Measurements from ENCODE around the gene MTAP.

DNA sequence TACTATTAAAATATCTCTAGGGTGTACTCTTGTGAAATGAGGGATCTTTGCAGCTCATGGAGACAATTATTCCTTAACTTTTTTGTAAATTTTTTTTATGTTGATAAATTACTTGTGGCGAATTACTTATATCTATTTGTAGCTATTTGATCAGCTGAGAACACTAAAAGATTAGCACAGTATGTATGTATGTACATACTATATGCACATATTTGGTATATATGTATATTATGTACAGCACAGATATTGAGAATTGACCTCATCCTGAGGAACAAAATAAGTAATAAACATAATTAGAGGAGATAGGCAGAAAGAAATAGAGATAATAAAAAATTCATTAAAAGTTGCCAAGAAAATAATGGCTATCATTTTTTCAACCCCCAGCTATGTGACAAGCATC, 180.0 kb downstream of the MTAP start:
- TF ChIP-seq, protein P1, sequence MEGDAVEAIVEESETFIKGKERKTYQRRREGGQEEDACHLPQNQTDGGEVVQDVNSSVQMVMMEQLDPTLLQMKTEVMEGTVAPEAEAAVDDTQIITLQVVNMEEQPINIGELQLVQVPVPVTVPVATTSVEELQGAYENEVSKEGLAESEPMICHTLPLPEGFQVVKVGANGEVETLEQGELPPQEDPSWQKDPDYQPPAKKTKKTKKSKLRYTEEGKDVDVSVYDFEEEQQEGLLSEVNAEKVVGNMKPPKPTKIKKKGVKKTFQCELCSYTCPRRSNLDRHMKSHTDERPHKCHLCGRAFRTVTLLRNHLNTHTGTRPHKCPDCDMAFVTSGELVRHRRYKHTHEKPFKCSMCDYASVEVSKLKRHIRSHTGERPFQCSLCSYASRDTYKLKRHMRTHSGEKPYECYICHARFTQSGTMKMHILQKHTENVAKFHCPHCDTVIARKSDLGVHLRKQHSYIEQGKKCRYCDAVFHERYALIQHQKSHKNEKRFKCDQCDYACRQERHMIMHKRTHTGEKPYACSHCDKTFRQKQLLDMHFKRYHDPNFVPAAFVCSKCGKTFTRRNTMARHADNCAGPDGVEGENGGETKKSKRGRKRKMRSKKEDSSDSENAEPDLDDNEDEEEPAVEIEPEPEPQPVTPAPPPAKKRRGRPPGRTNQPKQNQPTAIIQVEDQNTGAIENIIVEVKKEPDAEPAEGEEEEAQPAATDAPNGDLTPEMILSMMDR (IDR thresholded peaks at IDR 0.05; ENCODE audit: poor library complexity, severe bottlenecking), result no peak
- TF ChIP-seq EZH2 (IDR thresholded peaks at IDR 0.05; ENCODE audit: borderline replicate concordance, insufficient read depth, low read length, poor library complexity, severe bottlenecking), result no peak

All from neural cell (in vitro differentiated cells).